ENCODE measurements around the gene CD300LB. TPM values are rescaled to one million over a fixed set of nuclear protein-coding genes. Genes with fewer than 3 reads are reported as not detected.
"Not testable (repeated sequence)": the region's sequence is repeated elsewhere in the genome, so short reads cannot be mapped to it uniquely, and the experiment has no call there.

CD300LB gene
- under 1 TPM in 3 of 4 donors, not detected in 1; 0.13 to 0.27 (median 0.25) TPM for polyA plus RNA-seq
- long read RNA-seq, donor 1 = 0 reads
- long read RNA-seq, donor 2 = 0 reads
- long read RNA-seq, donor 3 = 0 reads
- long read RNA-seq, donor 4 = 0 reads
- long read RNA-seq, donor 5 = 0 reads
- long read RNA-seq, donor 6 = 0 reads
- long read RNA-seq, donor 7 = 0 reads
- long read RNA-seq, donor 8 = 0 reads
- long read RNA-seq, donor 9 = 0 reads
- long read RNA-seq, donor 10 = 0 reads

GRCh38 chr17:74531231-74531761, at the start of gene CD300LB:
CD300LB (minus strand) TSS chr17:74531475; CDS start chr17:74531350, 125 bp downstream.
- DNase-seq = no peak
- no peaks in the 10 kb centered on the region for H3K36me3 ChIP-seq (ENCODE audit: control insufficient read depth in 3 of 3, insufficient read depth in 2 of 3, low read depth in 1 of 3, low read length in 3 of 3)
- no peak for FAIRE-seq
- H3K4me3 ChIP-seq (ENCODE audit: low read depth in 1 of 3, low read length in 3 of 3) = no peak within 1 kb of the TSS
- no peaks in the 10 kb centered on the region for H3K27me3 ChIP-seq (ENCODE audit: control insufficient read depth in 3 of 3, insufficient read depth in 3 of 3, low read length in 3 of 3)
- H3K27ac ChIP-seq (ENCODE audit: low read depth in 1 of 3, low read length in 2 of 3) = no peak within 1 kb of the TSS
- WGBS, 3 donors = 44 to 63% (median 55%) methylated on average over 10 of the region's 10 CpGs
- H3K4me1 ChIP-seq (ENCODE audit: control insufficient read depth in 3 of 3, insufficient read depth in 2 of 3, low read depth in 1 of 3, low read length in 2 of 3) = no peaks in the 10 kb centered on the region
- no peaks in the 10 kb centered on the region for H3K9me3 ChIP-seq (ENCODE audit: control insufficient read depth in 2 of 2, insufficient read depth in 1 of 2, low read depth in 1 of 2, low read length in 1 of 2)

DNA sequence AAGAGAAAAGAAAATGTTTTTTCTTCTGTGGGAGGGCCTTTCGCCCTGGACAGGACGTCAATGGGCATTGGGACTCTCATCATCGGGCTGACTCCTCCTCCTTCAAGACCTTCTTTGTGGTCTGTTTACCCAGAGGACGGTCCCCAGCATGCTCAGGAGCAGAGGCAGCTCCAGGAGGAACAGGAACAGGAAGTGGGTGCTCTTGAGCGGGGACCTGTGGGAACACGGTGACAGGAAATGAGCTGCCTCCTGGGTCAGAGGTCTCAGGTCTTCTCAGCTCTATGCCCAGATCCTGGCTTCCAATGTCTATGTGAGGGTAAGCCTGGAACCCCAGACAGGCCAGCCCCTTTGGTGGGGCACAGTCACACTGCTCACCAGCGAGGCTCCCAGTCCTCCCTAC, 48.6 kb upstream of the CD300LB start:
- Histone ChIP-seq H3K27me3 (ENCODE audit: control insufficient read depth in 3 of 3, insufficient read depth in 3 of 3, low read length in 3 of 3) (peaks cover 0 to 1% (median 0%) of the 10 kb centered on the region in 3 donors), H3K27ac (ENCODE audit: low read depth in 1 of 3, low read length in 2 of 3) (no peak overlapping the region), H3K4me1 (ENCODE audit: control insufficient read depth in 3 of 3, insufficient read depth in 2 of 3, low read depth in 1 of 3, low read length in 2 of 3) (no peaks in the 10 kb centered on the region), H3K36me3 (ENCODE audit: control insufficient read depth in 3 of 3, insufficient read depth in 2 of 3, low read depth in 1 of 3, low read length in 3 of 3) (no peaks in the 10 kb centered on the region), H3K9me3 (ENCODE audit: control insufficient read depth in 2 of 2, insufficient read depth in 1 of 2, low read depth in 1 of 2, low read length in 1 of 2) (peaks cover 0 to 3% of the 10 kb centered on the region in 2 donors), H3K4me3 (ENCODE audit: low read depth in 1 of 3, low read length in 3 of 3) (no peak overlapping the region)
- FAIRE-seq = no peak
- DNase-seq = no peak
- WGBS, 3 donors = 52 to 58% (median 57%) methylated on average over 7 of the region's 7 CpGs

GRCh38 chr17:74578979-74579378, 47.7 kb upstream of the CD300LB start:
- FAIRE-seq (no peak), DNase-seq (no peak)
- Histone ChIP-seq H3K9me3 (ENCODE audit: control insufficient read depth in 2 of 2, insufficient read depth in 1 of 2, low read depth in 1 of 2, low read length in 1 of 2) (peaks cover 0 to 3% of the 10 kb centered on the region in 2 donors), H3K36me3 (ENCODE audit: control insufficient read depth in 3 of 3, insufficient read depth in 2 of 3, low read depth in 1 of 3, low read length in 3 of 3) (no peaks in the 10 kb centered on the region), H3K27ac (ENCODE audit: low read depth in 1 of 3, low read length in 2 of 3) (no peak overlapping the region), H3K27me3 (ENCODE audit: control insufficient read depth in 3 of 3, insufficient read depth in 3 of 3, low read length in 3 of 3) (peaks cover 0 to 1% (median 0%) of the 10 kb centered on the region in 3 donors), H3K4me1 (ENCODE audit: control insufficient read depth in 3 of 3, insufficient read depth in 2 of 3, low read depth in 1 of 3, low read length in 2 of 3) (no peaks in the 10 kb centered on the region), H3K4me3 (ENCODE audit: low read depth in 1 of 3, low read length in 3 of 3) (no peak overlapping the region)
- 81 to 89% (median 84%) methylated on average over 9 of the region's 9 CpGs for WGBS, 3 donors

- FAIRE-seq = no peak
- no peaks in the 10 kb centered on the region for H3K27me3 ChIP-seq (ENCODE audit: control insufficient read depth in 3 of 3, insufficient read depth in 3 of 3, low read length in 3 of 3)
- peak; percentile 7 to 21 for DNase-seq
- no peak overlapping the region for H3K4me3 ChIP-seq (ENCODE audit: low read depth in 1 of 3, low read length in 3 of 3)
- no peaks in the 10 kb centered on the region for H3K9me3 ChIP-seq (ENCODE audit: control insufficient read depth in 2 of 2, insufficient read depth in 1 of 2, low read depth in 1 of 2, low read length in 1 of 2)
- H3K27ac ChIP-seq (ENCODE audit: low read depth in 1 of 3, low read length in 2 of 3) = peak overlapping the region in 1 of 3 donors; percentile 0
- WGBS, 3 donors = 13 to 50% (median 23%) methylated on average over 5 of the region's 5 CpGs
- no peaks in the 10 kb centered on the region for H3K36me3 ChIP-seq (ENCODE audit: control insufficient read depth in 3 of 3, insufficient read depth in 2 of 3, low read depth in 1 of 3, low read length in 3 of 3)
- no peaks in the 10 kb centered on the region for H3K4me1 ChIP-seq (ENCODE audit: control insufficient read depth in 3 of 3, insufficient read depth in 2 of 3, low read depth in 1 of 3, low read length in 2 of 3)
These were observed 43.3 kb upstream of the CD300LB start for GRCh38 chr17:74574489-74575142.

GRCh38 chr17:74573635-74574034, 42.4 kb upstream of the CD300LB start:
- not testable (repeated sequence) for DNase-seq; H3K27ac ChIP-seq (ENCODE audit: low read depth in 1 of 3, low read length in 2 of 3); H3K4me3 ChIP-seq (ENCODE audit: low read depth in 1 of 3, low read length in 3 of 3); H3K27me3 ChIP-seq (ENCODE audit: control insufficient read depth in 3 of 3, insufficient read depth in 3 of 3, low read length in 3 of 3); H3K36me3 ChIP-seq (ENCODE audit: control insufficient read depth in 3 of 3, insufficient read depth in 2 of 3, low read depth in 1 of 3, low read length in 3 of 3); FAIRE-seq; H3K4me1 ChIP-seq (ENCODE audit: control insufficient read depth in 3 of 3, insufficient read depth in 2 of 3, low read depth in 1 of 3, low read length in 2 of 3); H3K9me3 ChIP-seq (ENCODE audit: control insufficient read depth in 2 of 2, insufficient read depth in 1 of 2, low read depth in 1 of 2, low read length in 1 of 2)

DNA sequence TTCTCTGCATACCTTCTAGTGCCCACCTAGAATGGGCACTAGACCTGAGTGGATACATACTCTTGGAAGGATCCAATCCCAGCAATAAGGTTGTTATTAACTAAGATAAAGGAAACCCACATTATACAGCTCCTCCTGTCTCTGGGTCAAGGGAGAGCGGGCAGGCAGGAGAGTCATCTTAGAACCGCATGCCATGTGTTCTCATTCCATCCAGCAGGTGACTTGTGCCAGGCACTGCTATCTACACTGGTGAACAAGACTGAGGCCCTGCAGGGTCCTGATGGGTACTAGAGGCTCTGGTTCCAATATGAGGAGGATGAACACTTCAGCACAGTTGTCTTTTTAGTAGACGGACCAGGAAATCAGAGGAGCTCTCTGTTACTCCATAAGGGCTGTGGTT, 41.9 kb upstream of the CD300LB start:
- 73 to 81% (median 77%) methylated on average over 3 of the region's 3 CpGs for whole genome bisulfite sequencing, 3 donors
- FAIRE-seq (no peak), DNase-seq (no peak)
- Histone ChIP-seq H3K9me3 (ENCODE audit: control insufficient read depth in 2 of 2, insufficient read depth in 1 of 2, low read depth in 1 of 2, low read length in 1 of 2) (no peaks in the 10 kb centered on the region), H3K27me3 (ENCODE audit: control insufficient read depth in 3 of 3, insufficient read depth in 3 of 3, low read length in 3 of 3) (no peaks in the 10 kb centered on the region), H3K4me3 (ENCODE audit: low read depth in 1 of 3, low read length in 3 of 3) (no peak overlapping the region), H3K4me1 (ENCODE audit: control insufficient read depth in 3 of 3, insufficient read depth in 2 of 3, low read depth in 1 of 3, low read length in 2 of 3) (no peaks in the 10 kb centered on the region), H3K36me3 (ENCODE audit: control insufficient read depth in 3 of 3, insufficient read depth in 2 of 3, low read depth in 1 of 3, low read length in 3 of 3) (no peaks in the 10 kb centered on the region), H3K27ac (ENCODE audit: low read depth in 1 of 3, low read length in 2 of 3) (no peak overlapping the region)

GRCh38 chr17:74571621-74572270, 40.5 kb upstream of the CD300LB start:
- no peak overlapping the region for H3K4me3 ChIP-seq (ENCODE audit: low read depth in 1 of 3, low read length in 3 of 3)
- H3K27ac ChIP-seq (ENCODE audit: low read depth in 1 of 3, low read length in 2 of 3) = no peak overlapping the region
- H3K9me3 ChIP-seq (ENCODE audit: control insufficient read depth in 2 of 2, insufficient read depth in 1 of 2, low read depth in 1 of 2, low read length in 1 of 2) = no peaks in the 10 kb centered on the region
- no peaks in the 10 kb centered on the region for H3K36me3 ChIP-seq (ENCODE audit: control insufficient read depth in 3 of 3, insufficient read depth in 2 of 3, low read depth in 1 of 3, low read length in 3 of 3)
- no peaks in the 10 kb centered on the region for H3K27me3 ChIP-seq (ENCODE audit: control insufficient read depth in 3 of 3, insufficient read depth in 3 of 3, low read length in 3 of 3)
- no peaks in the 10 kb centered on the region for H3K4me1 ChIP-seq (ENCODE audit: control insufficient read depth in 3 of 3, insufficient read depth in 2 of 3, low read depth in 1 of 3, low read length in 2 of 3)
- DNase-seq (no peak), FAIRE-seq (no peak)
- WGBS, 3 donors = 76 to 84% (median 77%) methylated on average over 4 of the region's 4 CpGs

DNA sequence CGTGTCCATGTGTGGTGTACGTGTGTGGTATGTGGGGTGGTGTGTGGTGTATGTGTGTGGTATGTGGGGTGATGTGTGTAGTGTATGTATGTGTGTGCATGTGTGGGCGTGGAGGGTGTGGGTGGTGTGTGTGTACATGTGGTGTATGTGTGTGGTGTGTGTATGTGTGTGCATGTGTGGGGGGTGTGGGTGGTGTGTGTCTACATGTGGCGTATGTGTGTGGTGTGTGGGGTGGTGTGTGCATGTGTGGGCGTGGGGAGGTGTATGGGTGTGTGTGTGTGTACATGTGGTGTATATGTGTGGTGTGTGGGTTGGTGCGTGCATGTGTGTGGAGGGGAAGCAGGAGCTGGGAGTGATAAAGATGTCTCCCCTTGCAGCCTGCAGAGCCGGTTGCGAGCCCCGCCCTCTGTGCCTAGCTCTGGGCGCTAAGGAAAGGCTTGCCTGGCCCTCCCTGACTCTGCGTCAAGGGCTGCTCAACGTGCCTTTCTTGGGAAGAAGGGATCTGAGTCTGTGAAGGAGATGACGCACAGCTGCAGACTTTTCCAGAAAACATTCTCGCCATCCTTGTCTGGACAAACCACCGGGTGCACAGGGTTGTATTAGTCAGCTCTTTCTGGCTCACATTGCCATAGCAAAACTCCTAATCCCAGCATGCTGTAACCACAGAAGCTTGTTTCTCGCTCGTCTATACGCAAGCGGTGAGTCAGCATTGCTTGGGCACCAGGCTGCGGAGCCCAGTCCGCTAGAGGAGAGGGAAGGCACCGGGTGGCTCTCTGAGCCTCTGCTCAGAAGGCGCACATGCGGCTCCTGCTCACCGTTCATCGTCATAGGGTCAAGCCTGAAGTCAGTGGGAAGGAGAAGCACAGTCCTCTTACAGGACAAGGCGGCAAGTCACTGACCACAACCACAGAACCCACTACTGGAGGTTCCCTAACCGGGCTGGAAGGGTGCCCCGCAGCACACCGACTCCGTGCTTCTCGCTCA, 38.0 kb upstream of the CD300LB start:
- Histone ChIP-seq H3K9me3 (ENCODE audit: control insufficient read depth in 2 of 2, insufficient read depth in 1 of 2, low read depth in 1 of 2, low read length in 1 of 2) (no peaks in the 10 kb centered on the region), H3K27me3 (ENCODE audit: control insufficient read depth in 3 of 3, insufficient read depth in 3 of 3, low read length in 3 of 3) (peaks cover 0 to 3% (median 0%) of the 10 kb centered on the region in 3 donors), H3K27ac (ENCODE audit: low read depth in 1 of 3, low read length in 2 of 3) (no peak overlapping the region), H3K4me3 (ENCODE audit: low read depth in 1 of 3, low read length in 3 of 3) (no peak overlapping the region), H3K36me3 (ENCODE audit: control insufficient read depth in 3 of 3, insufficient read depth in 2 of 3, low read depth in 1 of 3, low read length in 3 of 3) (no peaks in the 10 kb centered on the region), H3K4me1 (ENCODE audit: control insufficient read depth in 3 of 3, insufficient read depth in 2 of 3, low read depth in 1 of 3, low read length in 2 of 3) (no peaks in the 10 kb centered on the region)
- FAIRE-seq = no peak
- WGBS, 3 donors = 61 to 69% (median 65%) methylated on average over 32 of the region's 32 CpGs
- no peak for DNase-seq
